GM19035 (cell line): ENCODE data around the gene IL12RB1.

Experiments
- ATAC-seq: cut with Tn5 transposase; IDR thresholded peaks from one replicate; pipeline ENCODE4 v1.9.1; 2021; ENCODE audit not compliant: unreplicated experiment

Gene IL12RB1

GRCh38 chr19:18090545-18091216, 3.9 kb upstream of the IL12RB1 start:
- no peak for ATAC-seq

GRCh38 chr19:18089726-18090125, 3.0 kb upstream of the IL12RB1 start:
- ATAC-seq, result no peak

- ATAC-seq, result peak; percentile 47
Measured at GRCh38 chr19:18089096-18089541, 2.4 kb upstream of the IL12RB1 start.

- ATAC-seq, result no peak
Measured at GRCh38 chr19:18085702-18086457, 854 bp downstream of the IL12RB1 start.

- no peak for ATAC-seq
Measured at GRCh38 chr19:18083929-18084684, 2.6 kb downstream of the IL12RB1 start.

- ATAC-seq, result no peak
Measured at GRCh38 chr19:18074192-18074591, 12.5 kb downstream of the IL12RB1 start.

- no peak for ATAC-seq
Measured at GRCh38 chr19:18073197-18073596, 13.5 kb downstream of the IL12RB1 start.

GRCh38 chr19:18072335-18072734, 14.4 kb downstream of the IL12RB1 start:
- no peak for ATAC-seq

- ATAC-seq, result no peak
Measured at GRCh38 chr19:18070181-18070580, 16.6 kb downstream of the IL12RB1 start.

GRCh38 chr19:18069383-18069782, 17.4 kb downstream of the IL12RB1 start:
- ATAC-seq, result no peak

- no peak for ATAC-seq
Measured at GRCh38 chr19:18068395-18068794, 18.3 kb downstream of the IL12RB1 start.

- ATAC-seq, result no peak
Measured at GRCh38 chr19:18065173-18065495, 21.6 kb downstream of the IL12RB1 start.

GRCh38 chr19:18063463-18063862, 23.3 kb downstream of the IL12RB1 start:
- no peak for ATAC-seq

GRCh38 chr19:18062028-18062427, 24.7 kb downstream of the IL12RB1 start:
- ATAC-seq, result no peak

GRCh38 chr19:18060472-18060871, 26.3 kb downstream of the IL12RB1 start:
- no peak for ATAC-seq

GRCh38 chr19:18059902-18060301, 26.8 kb downstream of the IL12RB1 start:
- ATAC-seq, result no peak

- no peak for ATAC-seq
Measured at GRCh38 chr19:18059297-18059696, 27.4 kb downstream of the IL12RB1 start.

- ATAC-seq, result no peak
Measured at GRCh38 chr19:18058208-18059009, 28.3 kb downstream of the IL12RB1 start.

GRCh38 chr19:18057557-18057956, 29.2 kb downstream of the IL12RB1 start:
- ATAC-seq, result no peak

GRCh38 chr19:18055967-18056366, 30.8 kb downstream of the IL12RB1 start:
- ATAC-seq, result no peak

GRCh38 chr19:18053576-18054219, 33.0 kb downstream of the IL12RB1 start:
- ATAC-seq, result no peak
